K562 (cell line): ENCODE measurements around the gene CNTN4. TPM values are rescaled to one million over a fixed set of nuclear protein-coding genes. Genes with fewer than 3 reads are reported as not detected.

Experiments used
- ATAC-seq: fragments of 200-7000 bp; cut with Tn5 transposase; 3 replicates; pipeline ENCODE4 v1.9.1; 2020; ENCODE audit warnings: moderate library complexity
- BruUV-seq: library from RNA; stranded (reverse); fragments of 400-500 nt; replicated peaks from 2 replicates; lab custom pipeline; 2021; lab: Mats Ljungman, UMichigan
- CTCF ChIA-PET: fragments of 300-600 bp; formaldehyde crosslinking; extraction: SDS; loops from one replicate; lab custom pipeline; 2021; ENCODE audit warnings: low intra/inter-chr PET ratio; lab: Yijun Ruan, JAX
- POLR2A ChIA-PET: fragments of 300-600, 350-650 bp; sonication (Branson Sonifier 250); formaldehyde crosslinking; extraction: SDS; loops from one replicate; lab custom pipeline; 2021; ENCODE audit warnings: antibody characterized with exemption, inconsistent platforms; lab: Yijun Ruan, JAX
- DNase-seq, 4 experiments: peaks; one replicate each; pipeline versions ENCODE4 v3.0.0 to v3.0.0-alpha.2; 2011 to 2018; ENCODE audit warnings: low spot score in 3 of 4, mixed read lengths in 3 of 4; ENCODE audit errors: extremely low read depth in 1 of 4
- FAIRE-seq: peaks from 2 replicates; lab custom pipeline; 2011; peaks lifted over from hg19 to GRCh38; lab: Jason Lieb, UNC
- H2AFZ ChIP-seq: 2 replicates; pipeline ENCODE4 v1.6.0; 2011; ENCODE audit warnings: low read depth, low read length, control low read depth, inconsistent platforms
- H3K27ac ChIP-seq: fragments of 200-600 bp; 3 replicates; pipeline ENCODE4 v1.8.0; 2011; ENCODE audit warnings: low read depth, mild to moderate bottlenecking, control low read depth, inconsistent platforms, low read length, moderate library complexity, mixed read lengths; ENCODE audit errors: extremely low read depth
- H3K27me3 ChIP-seq, 2 experiments: fragments of 300-600 bp in 1 of 2; 2 replicates in 1 of 2; 3 replicates in 1 of 2; pipeline versions ENCODE4 v1.6.0 to v1.8.0; 2011; ENCODE audit warnings: inconsistent platforms in 2 of 2, low read length in 2 of 2, mild to moderate bottlenecking in 1 of 2, mixed read lengths in 1 of 2, moderate library complexity in 1 of 2; ENCODE audit not compliant: control insufficient read depth in 2 of 2, insufficient read depth in 2 of 2
- H3K36me3 ChIP-seq: fragments of 300-600 bp; 3 replicates; pipeline ENCODE4 v1.8.0; 2011; ENCODE audit warnings: mild to moderate bottlenecking, low read length, inconsistent platforms; ENCODE audit not compliant: control insufficient read depth, insufficient read depth
- H3K4me1 ChIP-seq, 2 experiments: fragments of 200-600 bp in 1 of 2; replicated peaks in 1 of 2; 2 replicates in 1 of 2; 3 replicates in 1 of 2; pipeline versions ENCODE4 v1.5.1 to v1.8.0; 2011; ENCODE audit warnings: inconsistent platforms in 2 of 2, low read length in 2 of 2, mild to moderate bottlenecking in 1 of 2, mixed read lengths in 1 of 2, moderate library complexity in 1 of 2; ENCODE audit not compliant: control insufficient read depth in 2 of 2, insufficient read depth in 2 of 2
- H3K4me2 ChIP-seq: 2 replicates; pipeline ENCODE4 v1.6.1; 2011; ENCODE audit warnings: low read length, control low read depth, inconsistent platforms, mixed read lengths; ENCODE audit not compliant: insufficient read depth
- H3K4me3 ChIP-seq: fragments of 200-600 bp; sonication (generic), shearing (Covaris generic); 2 replicates; pipeline ENCODE4 v1.5.1; 2016; ENCODE audit warnings: control low read depth, inconsistent platforms
- H3K79me2 ChIP-seq: fragments of 200-600 bp; 3 replicates; pipeline ENCODE4 v1.8.0; 2011; ENCODE audit warnings: low read length, inconsistent platforms; ENCODE audit not compliant: control insufficient read depth, insufficient read depth
- H3K9ac ChIP-seq, 2 experiments: 2 replicates each; pipeline versions ENCODE4 v1.6.0 to v1.6.1; 2011; ENCODE audit warnings: low read depth in 2 of 2, low read length in 2 of 2, control low read depth in 1 of 2, inconsistent platforms in 1 of 2, mild to moderate bottlenecking in 1 of 2, mixed read lengths in 1 of 2; ENCODE audit not compliant: insufficient read depth in 1 of 2
- H3K9me1 ChIP-seq: one replicate; pipeline ENCODE4 v1.6.0; 2011; ENCODE audit warnings: inconsistent platforms, mild to moderate bottlenecking, low read length, moderate library complexity; ENCODE audit not compliant: control insufficient read depth, insufficient read depth
- H3K9me3 ChIP-seq: replicated peaks from 2 replicates; pipeline ENCODE4 v1.5.1; 2011; ENCODE audit warnings: low read depth, low read length, inconsistent platforms; ENCODE audit not compliant: control insufficient read depth, insufficient read depth
- H4K20me1 ChIP-seq: replicated peaks from 2 replicates; pipeline ENCODE4 v1.6.1; 2011; ENCODE audit warnings: low read length, inconsistent platforms, mixed read lengths; ENCODE audit not compliant: control insufficient read depth, insufficient read depth
- ATF7 ChIP-seq: fragments of 450-650 bp; IDR thresholded peaks from 2 replicates; pipeline ENCODE4 v1.7.1; 2014; ENCODE audit warnings: mild to moderate bottlenecking, moderate library complexity
- BHLHE40 ChIP-seq: IDR thresholded peaks from 2 replicates; pipeline ENCODE4 v1.6.1; 2011; ENCODE audit warnings: low read length, improper control_type of control experiment
- CREBBP ChIP-seq: IDR thresholded peaks from one replicate; pipeline ENCODE4 v1.6.1; 2012; ENCODE audit warnings: low read depth, mild to moderate bottlenecking, control low read depth, inconsistent platforms, low read length
- FOS ChIP-seq: IDR thresholded peaks from 3 replicates; pipeline ENCODE4 v1.6.1; 2011; ENCODE audit not compliant: insufficient read length; ENCODE audit errors: extremely low read depth
- KDM2B ChIP-seq: fragments of 250-450 bp; sonication (Bioruptor Pico); IDR thresholded peaks from 2 replicates; pipeline ENCODE4 v1.8.0; 2021; ENCODE audit warnings: mild to moderate bottlenecking, moderate library complexity
- RBM22 ChIP-seq: fragments of 200-400 bp; formaldehyde crosslinking; IDR thresholded peaks from 2 replicates; pipeline ENCODE4 v1.6.1; 2018; ENCODE audit warnings: low read length, low read depth; ENCODE audit not compliant: poor library complexity, severe bottlenecking
- RHOXF2B ChIP-seq: fragments of 250-450 bp; sonication (Bioruptor Pico); conservative IDR thresholded peaks from 2 replicates; pipeline ENCODE4 v1.5.1; 2021
- SMARCB1 ChIP-seq: IDR thresholded peaks from 2 replicates; pipeline ENCODE4 v1.6.1; 2011; ENCODE audit warnings: improper control_type of control experiment, low read depth; ENCODE audit not compliant: insufficient read length
- TCF7 ChIP-seq: sonication (generic); IDR thresholded peaks from 2 replicates; pipeline ENCODE4 v1.6.1; 2016; ENCODE audit warnings: antibody characterized with exemption, borderline replicate concordance
- USF2 ChIP-seq: sonication (generic); formaldehyde crosslinking; IDR thresholded peaks from 2 replicates; pipeline ENCODE4 v1.5.0; 2020; ENCODE audit warnings: missing genetic modification reagents
- XRCC3 ChIP-seq: fragments of 450-650 bp; IDR thresholded peaks from 2 replicates; pipeline ENCODE4 v1.6.1; 2017; ENCODE audit warnings: mild to moderate bottlenecking, moderate library complexity
- ZC3H8 ChIP-seq: fragments of 450-650 bp; IDR thresholded peaks from 2 replicates; pipeline ENCODE4 v1.6.1; 2017
- ZFPM2 ChIP-seq: fragments of 250-450 bp; sonication (Bioruptor Pico); IDR thresholded peaks from 2 replicates; pipeline ENCODE4 v1.5.1; 2022; ENCODE audit warnings: mild to moderate bottlenecking
- ZNF354B ChIP-seq: fragments of 250-450 bp; sonication (Bioruptor Pico); IDR thresholded peaks from 2 replicates; pipeline ENCODE4 v1.4.0; 2020
- ZNF436 ChIP-seq: fragments of 250-450, 450-650 bp; sonication (Bioruptor Pico); formaldehyde crosslinking; IDR thresholded peaks from 2 replicates; pipeline ENCODE4 v1.7.0; 2020; ENCODE audit warnings: mild to moderate bottlenecking
- ZNF518B ChIP-seq: fragments of 250-450 bp; sonication (Bioruptor Pico); IDR thresholded peaks from 2 replicates; pipeline ENCODE4 v1.5.0; 2021; ENCODE audit warnings: mild to moderate bottlenecking, moderate library complexity
- WGBS: fragments of 100-300 bp; shearing (Covaris generic); methylation state at CpG from one replicate; pipeline ENCODE4 v1.1.6; 2016; ENCODE audit warnings: low coverage, mixed read lengths; ENCODE audit not compliant: insufficient coverage; ENCODE audit errors: missing lambda C conversion rate; 5-methylcytosine and 5-hydroxymethylcytosine counted together
- in situ Hi-C: fragments of 300-500 bp; cut with MboI; formaldehyde crosslinking; loops from 4 replicates; pipeline ENCODE4 v1.15.0; 2018; ENCODE audit warnings: inconsistent platforms, mixed read lengths
- intact Hi-C: fragments of 100-400 bp; cut with micrococcal nuclease; formaldehyde crosslinking; loops from 2 replicates; pipeline ENCODE4 v1.14.2; 2022
- polyA plus RNA-seq, 8 experiments: library from polyadenylated mRNA; depleted of rRNA in 4 of 8; stranded (reverse) in 5 of 8; unstranded in 3 of 8; fragments of >200 nt; fragmentation: Nextera tagmentation in 2 of 8; fragmentation: Illumina TruSeq in 1 of 8; extraction: Ambion mirVana in 2 of 8; extraction: Trizol in 1 of 8; gene quantifications; 2 replicates each; pipeline versions ENCODE4 v1.2.1 to v1.2.3, GENCODE V29; 2011 to 2014; ENCODE audit warnings: inconsistent platforms in 1 of 8, missing spikeins in 1 of 8
- total RNA-seq, 7 experiments: library from RNA; depleted of rRNA in 6 of 7; stranded (reverse); fragments of >200 nt in 6 of 7; fragmentation: Illumina TruSeq in 2 of 7; extraction: Trizol in 2 of 7; gene quantifications; 2 replicates each; pipeline versions ENCODE4 v1.2.1 to v1.2.3, GENCODE V29; 2011 to 2021; ENCODE audit warnings: low replicate concordance in 1 of 7
- TF ChIP-seq, protein P1 (sequence below): fragments of 250-450 bp; sonication (Bioruptor Pico); IDR thresholded peaks from 2 replicates; pipeline ENCODE4 v1.9.0; 2021; ENCODE audit warnings: mild to moderate bottlenecking, inconsistent platforms
- TF ChIP-seq, protein P2 (sequence below): fragments of 250-450 bp; sonication (Bioruptor Pico); IDR thresholded peaks from 2 replicates; pipeline ENCODE4 v1.8.0; 2021; ENCODE audit warnings: moderate library complexity, mild to moderate bottlenecking, inconsistent platforms

Gene CNTN4
- total and polyA plus RNA-seq, 9 of the 15 experiments (the other 6 are each of a cell fraction or from before 2014, with no cell fraction given), result not detected

GRCh38 chr3:2090095-2090911 is 8.4 kb upstream of the CNTN4 start:
- no peak for FAIRE-seq
- no peaks in the 10 kb centered on the region for H4K20me1 ChIP-seq
- CTCF ChIA-PET, result no interaction called here
- H3K27me3 ChIP-seq, result no peaks in the 10 kb centered on the region
- H3K9me3 ChIP-seq, result no peaks in the 10 kb centered on the region
- DNase-seq, result no peak
- WGBS, result under 1% methylated on average over 5 of the region's 5 CpGs
- H3K4me3 ChIP-seq, result no peak overlapping the region
- H3K9me1 ChIP-seq, result no peaks in the 10 kb centered on the region
- intact Hi-C loops (no loop called here), in situ Hi-C loops (no loop called here)
- H2AFZ ChIP-seq, result no peak overlapping the region
- H3K36me3 ChIP-seq, result no peaks in the 10 kb centered on the region
- POLR2A ChIA-PET, result no interaction called here
- BruUV-seq, result no TSS peak
- H3K9ac ChIP-seq, result no peak overlapping the region
- H3K4me2 ChIP-seq, result no peak overlapping the region
- ATAC-seq, result no peak
- H3K4me1 ChIP-seq, result no peaks in the 10 kb centered on the region
- H3K79me2 ChIP-seq, result no peaks in the 10 kb centered on the region
- no peak overlapping the region for H3K27ac ChIP-seq
- TF ChIP-seq, protein P1, sequence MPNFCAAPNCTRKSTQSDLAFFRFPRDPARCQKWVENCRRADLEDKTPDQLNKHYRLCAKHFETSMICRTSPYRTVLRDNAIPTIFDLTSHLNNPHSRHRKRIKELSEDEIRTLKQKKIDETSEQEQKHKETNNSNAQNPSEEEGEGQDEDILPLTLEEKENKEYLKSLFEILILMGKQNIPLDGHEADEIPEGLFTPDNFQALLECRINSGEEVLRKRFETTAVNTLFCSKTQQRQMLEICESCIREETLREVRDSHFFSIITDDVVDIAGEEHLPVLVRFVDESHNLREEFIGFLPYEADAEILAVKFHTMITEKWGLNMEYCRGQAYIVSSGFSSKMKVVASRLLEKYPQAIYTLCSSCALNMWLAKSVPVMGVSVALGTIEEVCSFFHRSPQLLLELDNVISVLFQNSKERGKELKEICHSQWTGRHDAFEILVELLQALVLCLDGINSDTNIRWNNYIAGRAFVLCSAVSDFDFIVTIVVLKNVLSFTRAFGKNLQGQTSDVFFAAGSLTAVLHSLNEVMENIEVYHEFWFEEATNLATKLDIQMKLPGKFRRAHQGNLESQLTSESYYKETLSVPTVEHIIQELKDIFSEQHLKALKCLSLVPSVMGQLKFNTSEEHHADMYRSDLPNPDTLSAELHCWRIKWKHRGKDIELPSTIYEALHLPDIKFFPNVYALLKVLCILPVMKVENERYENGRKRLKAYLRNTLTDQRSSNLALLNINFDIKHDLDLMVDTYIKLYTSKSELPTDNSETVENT, result no peak
- TF ChIP-seq ZNF518B (no peak), RBM22 (no peak), ZNF436 (CRISPR knock-in tag) (no peak), ZNF354B (CRISPR knock-in tag) (no peak), KDM2B (CRISPR knock-in tag) (no peak), TCF7 (no peak), ZC3H8 (no peak), ZFPM2 (no peak), USF2 (CRISPR knock-in tag) (no peak), BHLHE40 (no peak), ATF7 (no peak), SMARCB1 (no peak), XRCC3 (no peak), FOS (no peak), CREBBP (no peak), RHOXF2B (no peak)
- TF ChIP-seq, protein P2, sequence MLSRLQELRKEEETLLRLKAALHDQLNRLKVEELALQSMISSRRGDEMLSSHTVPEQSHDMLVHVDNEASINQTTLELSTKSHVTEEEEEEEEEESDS (CRISPR knock-in tag), result no peak
